G401.6 (cell line): ENCODE results near the gene FRAS1.
"Not testable (repeated sequence)": the region's sequence is repeated elsewhere in the genome, so short reads cannot be mapped to it uniquely, and the experiment has no call there.

Source experiments
- FAIRE-seq: peaks from 2 replicates; lab custom pipeline; 2012; peaks lifted over from hg19 to GRCh38; lab: Jason Lieb, UNC

The FRAS1 gene, protein sequence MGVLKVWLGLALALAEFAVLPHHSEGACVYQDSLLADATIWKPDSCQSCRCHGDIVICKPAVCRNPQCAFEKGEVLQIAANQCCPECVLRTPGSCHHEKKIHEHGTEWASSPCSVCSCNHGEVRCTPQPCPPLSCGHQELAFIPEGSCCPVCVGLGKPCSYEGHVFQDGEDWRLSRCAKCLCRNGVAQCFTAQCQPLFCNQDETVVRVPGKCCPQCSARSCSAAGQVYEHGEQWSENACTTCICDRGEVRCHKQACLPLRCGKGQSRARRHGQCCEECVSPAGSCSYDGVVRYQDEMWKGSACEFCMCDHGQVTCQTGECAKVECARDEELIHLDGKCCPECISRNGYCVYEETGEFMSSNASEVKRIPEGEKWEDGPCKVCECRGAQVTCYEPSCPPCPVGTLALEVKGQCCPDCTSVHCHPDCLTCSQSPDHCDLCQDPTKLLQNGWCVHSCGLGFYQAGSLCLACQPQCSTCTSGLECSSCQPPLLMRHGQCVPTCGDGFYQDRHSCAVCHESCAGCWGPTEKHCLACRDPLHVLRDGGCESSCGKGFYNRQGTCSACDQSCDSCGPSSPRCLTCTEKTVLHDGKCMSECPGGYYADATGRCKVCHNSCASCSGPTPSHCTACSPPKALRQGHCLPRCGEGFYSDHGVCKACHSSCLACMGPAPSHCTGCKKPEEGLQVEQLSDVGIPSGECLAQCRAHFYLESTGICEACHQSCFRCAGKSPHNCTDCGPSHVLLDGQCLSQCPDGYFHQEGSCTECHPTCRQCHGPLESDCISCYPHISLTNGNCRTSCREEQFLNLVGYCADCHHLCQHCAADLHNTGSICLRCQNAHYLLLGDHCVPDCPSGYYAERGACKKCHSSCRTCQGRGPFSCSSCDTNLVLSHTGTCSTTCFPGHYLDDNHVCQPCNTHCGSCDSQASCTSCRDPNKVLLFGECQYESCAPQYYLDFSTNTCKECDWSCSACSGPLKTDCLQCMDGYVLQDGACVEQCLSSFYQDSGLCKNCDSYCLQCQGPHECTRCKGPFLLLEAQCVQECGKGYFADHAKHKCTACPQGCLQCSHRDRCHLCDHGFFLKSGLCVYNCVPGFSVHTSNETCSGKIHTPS (N-terminal part only)

GRCh38 chr4:78057135-78057599 lies at the start of gene FRAS1:
FRAS1 (plus strand) TSS chr4:78057323; CDS start chr4:78058010, 687 bp downstream.
- FAIRE-seq = no peak

- not testable (repeated sequence) for FAIRE-seq
Observed at GRCh38 chr4:78011003-78011402, 46.1 kb upstream of the FRAS1 start.

- no peak for FAIRE-seq
Observed at GRCh38 chr4:78014889-78015886, 41.9 kb upstream of the FRAS1 start.

GRCh38 chr4:78018271-78019049 lies 38.7 kb upstream of the FRAS1 start:
- FAIRE-seq = no peak

DNA sequence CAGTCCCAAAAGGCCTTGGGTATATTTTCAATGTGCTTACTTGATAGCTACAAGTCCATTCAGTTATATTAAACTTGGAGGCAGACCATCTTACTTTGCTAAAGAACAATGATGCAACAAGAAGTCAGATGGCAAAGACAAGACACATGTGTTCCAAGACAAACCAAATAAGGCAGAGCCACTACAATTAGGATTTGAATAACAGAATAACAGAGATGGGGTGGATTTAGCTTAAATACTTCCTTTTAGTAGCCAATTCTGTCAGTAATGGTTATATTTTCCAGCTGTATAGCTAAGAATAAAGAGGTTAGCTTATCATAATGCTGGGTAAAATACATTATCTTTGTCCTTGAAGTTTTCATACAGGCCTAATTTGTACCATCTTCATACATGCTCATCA lies 37.7 kb upstream of the FRAS1 start:
- no peak for FAIRE-seq

DNA sequence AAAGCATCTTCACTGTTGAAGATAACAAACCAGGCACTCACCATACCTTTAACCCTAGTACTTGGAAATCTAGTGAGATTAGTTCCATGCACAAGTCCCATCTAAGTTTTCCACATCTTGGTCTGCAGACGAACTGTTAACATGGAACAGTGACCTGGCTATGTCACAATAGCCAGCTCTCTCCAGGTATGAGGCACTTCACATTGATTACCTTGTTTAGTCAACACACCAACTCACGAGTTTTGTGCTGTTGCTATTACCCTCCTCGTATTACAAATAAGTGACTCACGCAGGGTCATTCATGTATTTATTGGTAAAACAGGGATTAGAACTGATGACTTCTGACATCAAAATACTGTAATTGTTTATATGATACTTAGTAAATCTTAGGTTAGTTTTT lies 36.4 kb upstream of the FRAS1 start:
- no peak for FAIRE-seq

DNA sequence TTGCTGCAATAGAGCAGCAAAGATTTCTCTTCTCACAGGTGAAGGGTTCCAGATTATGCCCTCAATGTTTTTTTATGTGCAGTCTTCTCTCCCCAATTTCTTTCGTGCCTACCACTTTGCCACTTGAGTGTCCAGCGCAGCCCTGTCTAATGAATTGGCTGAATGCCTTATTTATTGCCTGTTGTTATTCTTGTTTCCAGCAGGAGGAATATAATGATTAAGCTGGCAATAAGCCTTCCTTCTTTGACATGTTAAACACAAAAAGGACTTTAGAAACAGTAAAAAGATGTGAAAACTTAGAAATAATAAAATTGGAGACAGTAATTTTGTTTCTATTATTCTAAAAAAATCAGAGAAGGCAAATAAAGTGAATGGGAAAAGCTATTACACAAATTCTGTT lies 34.6 kb upstream of the FRAS1 start:
- FAIRE-seq = no peak

DNA sequence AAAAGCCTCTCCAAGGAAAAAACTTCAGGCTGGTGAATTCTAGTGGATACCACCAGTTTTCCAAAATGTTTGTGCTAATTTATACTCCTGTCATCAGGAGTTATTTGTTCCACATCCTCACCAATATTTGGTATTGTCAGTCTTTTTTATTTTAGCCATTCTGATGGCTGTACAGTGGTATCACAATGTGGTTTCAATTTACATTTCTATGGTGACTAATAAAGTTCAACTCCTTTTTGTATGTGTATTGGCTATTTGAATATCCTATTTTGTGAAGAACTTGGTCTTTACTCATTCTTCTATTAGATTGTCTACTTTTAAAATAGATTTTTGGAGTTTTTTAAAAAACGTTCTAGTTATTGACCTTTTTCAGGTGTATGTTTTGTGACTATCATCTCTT lies 33.0 kb upstream of the FRAS1 start:
- no peak for FAIRE-seq

- no peak for FAIRE-seq
Observed at GRCh38 chr4:78024576-78025091, 32.5 kb upstream of the FRAS1 start.

GRCh38 chr4:78031417-78031950 lies 25.6 kb upstream of the FRAS1 start:
- no peak for FAIRE-seq

DNA sequence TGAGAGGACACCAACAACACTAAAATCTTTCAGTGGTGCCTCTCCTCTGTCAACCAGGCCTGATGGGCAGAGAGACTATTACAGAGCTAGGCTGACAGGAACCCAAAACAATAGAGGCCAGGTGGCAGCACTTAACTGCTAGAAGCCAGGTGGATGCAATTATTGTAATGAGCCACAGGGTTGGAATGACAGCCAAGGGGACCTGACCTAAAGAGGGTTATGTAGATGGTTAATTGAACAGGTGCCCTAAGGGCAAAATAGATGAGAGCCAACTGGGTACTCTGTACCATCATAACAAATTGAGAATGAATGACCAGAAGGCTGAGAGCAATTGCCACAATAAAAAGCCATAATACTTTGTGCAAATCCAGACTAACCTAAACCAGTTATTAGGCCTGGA lies 24.7 kb upstream of the FRAS1 start:
- no peak for FAIRE-seq

DNA sequence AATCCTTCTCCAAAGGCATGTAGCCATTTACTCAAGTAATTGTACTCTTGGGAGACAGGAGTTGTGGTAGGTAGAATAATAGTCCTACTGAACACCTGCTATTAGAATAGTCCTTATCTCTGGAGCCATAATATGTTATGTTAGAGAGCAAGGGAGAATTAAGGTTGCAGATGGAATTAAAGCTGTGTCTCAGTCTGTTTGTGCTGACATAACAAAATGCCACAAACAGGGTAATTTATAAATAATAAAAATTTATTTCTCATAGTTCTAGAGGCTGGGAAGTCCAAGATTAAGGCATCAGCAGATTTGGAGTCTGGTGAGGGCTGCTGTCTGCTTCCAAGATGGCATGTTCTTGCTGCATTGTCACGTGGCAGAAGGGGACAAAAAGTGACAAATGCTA lies 24.2 kb upstream of the FRAS1 start:
- FAIRE-seq = no peak

DNA sequence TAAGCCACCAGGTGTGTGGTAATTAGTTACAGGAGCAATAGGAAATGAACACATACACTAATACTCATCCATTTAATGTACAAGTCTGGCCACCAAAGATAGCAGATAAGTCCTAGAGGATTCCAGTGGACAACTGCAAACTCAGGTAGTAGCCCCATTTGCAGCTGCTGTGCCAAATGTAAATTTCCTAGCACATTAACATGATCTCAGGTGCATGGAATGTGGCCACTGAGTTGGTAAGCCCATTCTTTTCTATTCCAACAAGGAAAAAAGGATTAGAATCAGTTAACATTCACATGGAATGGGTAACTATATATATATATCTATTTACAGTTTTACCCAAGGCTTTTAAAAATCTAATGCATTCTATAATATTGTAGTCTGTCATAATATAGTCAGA lies 23.3 kb upstream of the FRAS1 start:
- FAIRE-seq = no peak

DNA sequence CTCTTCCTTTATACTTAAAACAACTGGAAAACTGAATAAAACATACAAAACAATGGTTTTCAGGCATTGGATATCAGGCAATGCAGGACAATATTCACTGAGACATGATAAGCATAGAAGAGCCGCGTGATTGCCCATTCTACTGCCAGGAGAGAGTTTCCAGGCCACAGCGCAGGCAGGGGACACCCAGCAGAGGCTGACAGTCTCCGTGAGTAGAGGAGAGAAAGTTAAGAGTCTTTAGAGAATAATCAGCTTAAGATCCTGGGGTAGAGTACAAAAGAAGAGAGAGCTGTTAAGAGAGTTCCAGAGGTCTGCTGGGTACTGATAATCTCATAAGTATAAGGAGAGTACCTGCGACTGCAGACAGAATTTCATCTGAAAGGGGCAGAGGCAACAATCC lies 18.4 kb upstream of the FRAS1 start:
- FAIRE-seq = no peak

- no peak for FAIRE-seq
Observed at GRCh38 chr4:78039678-78040077, 17.4 kb upstream of the FRAS1 start.

GRCh38 chr4:78040431-78040830 lies 16.7 kb upstream of the FRAS1 start:
- FAIRE-seq = no peak

GRCh38 chr4:78047366-78047765 lies 9.8 kb upstream of the FRAS1 start:
- no peak for FAIRE-seq

DNA sequence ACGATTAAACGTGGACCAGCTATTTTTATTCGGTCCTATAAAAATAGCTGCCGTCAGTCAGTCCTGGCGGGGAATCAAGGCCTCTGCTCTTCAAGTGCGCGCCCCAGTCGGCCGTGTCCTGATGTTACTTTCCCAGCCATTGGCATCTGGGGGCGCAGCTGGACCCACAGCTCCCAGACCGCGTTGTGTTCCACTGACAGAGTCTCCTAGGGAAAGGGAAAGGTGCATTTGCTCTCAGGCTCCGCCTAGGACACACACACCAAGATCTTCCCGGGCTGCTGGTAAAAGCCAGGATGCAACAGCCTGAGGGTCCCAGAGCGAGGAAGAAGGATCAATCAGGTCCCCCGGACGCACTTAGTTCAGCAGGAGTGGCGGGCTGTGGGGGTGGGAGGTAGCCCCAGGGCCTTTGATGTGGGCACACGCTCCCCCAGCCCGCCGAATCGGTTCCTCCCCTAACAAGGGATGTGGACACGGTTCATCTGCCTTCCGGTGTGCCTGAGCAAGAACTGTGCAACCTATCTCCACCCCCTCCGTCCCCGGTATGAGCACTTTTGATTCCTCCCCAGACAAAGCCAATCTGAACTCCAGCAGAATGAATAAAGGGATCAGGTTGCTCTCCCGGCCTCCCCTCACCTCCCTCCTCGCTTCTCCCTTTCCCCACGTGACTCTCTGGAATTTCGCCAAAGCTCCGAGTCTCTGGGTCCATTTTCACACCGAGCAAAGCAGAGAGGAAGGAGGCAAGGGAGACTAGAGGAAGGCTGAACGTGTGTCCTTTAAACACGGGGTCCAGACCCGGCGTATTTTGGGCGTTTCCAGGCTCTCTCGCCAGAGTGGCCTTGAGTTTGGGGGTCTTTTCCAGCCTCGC lies 626 bp upstream of the FRAS1 start:
- no peak for FAIRE-seq
